CD14-positive monocyte (primary cell): ENCODE measurements around the gene SH3RF3. TPM values are rescaled to one million over a fixed set of nuclear protein-coding genes. Genes with fewer than 3 reads are reported as not detected.
A peak's percentile ranks its signal among the peaks of the same experiment; 100 is the strongest.

Source experiments
- DNase-seq, 3 donors: peaks; one replicate each; pipeline ENCODE4 v3.0.0-alpha.2; 2011 to 2022
- H2AFZ ChIP-seq: 2 replicates; pipeline ENCODE4 v1.6.0; 2012; ENCODE audit warnings: mild to moderate bottlenecking, low read depth, low read length, inconsistent platforms; ENCODE audit not compliant: insufficient read depth, poor library complexity, severe bottlenecking
- H3K27ac ChIP-seq, 2 donors: 1 replicate in 1 of 2; 2 replicates in 1 of 2; pipeline ENCODE4 v1.5.1; 2012 to 2013; ENCODE audit warnings: low read length in 2 of 2, control low read depth in 1 of 2, inconsistent platforms in 1 of 2, low read depth in 1 of 2, mild to moderate bottlenecking in 1 of 2
- H3K27me3 ChIP-seq, 2 donors: one replicate each; pipeline versions ENCODE4 v1.6.0 to v1.6.1; 2011 to 2013; ENCODE audit warnings: low read length in 2 of 2; ENCODE audit not compliant: control insufficient read depth in 2 of 2, insufficient read depth in 2 of 2
- H3K36me3 ChIP-seq, 2 donors: replicated peaks in 1 of 2; 1 replicate in 1 of 2; 2 replicates in 1 of 2; pipeline versions ENCODE4 v1.5.1 to v1.6.1; 2012 to 2013; ENCODE audit warnings: low read length in 2 of 2, control low read depth in 1 of 2, inconsistent platforms in 1 of 2, mild to moderate bottlenecking in 1 of 2; ENCODE audit not compliant: insufficient read depth in 2 of 2, control insufficient read depth in 1 of 2
- H3K4me1 ChIP-seq, 2 donors: 1 replicate in 1 of 2; 2 replicates in 1 of 2; pipeline versions ENCODE4 v1.5.1 to v1.6.1; 2012 to 2013; ENCODE audit warnings: low read length in 2 of 2, control low read depth in 1 of 2, inconsistent platforms in 1 of 2, mild to moderate bottlenecking in 1 of 2, moderate library complexity in 1 of 2; ENCODE audit not compliant: insufficient read depth in 2 of 2, control insufficient read depth in 1 of 2
- H3K4me2 ChIP-seq: replicated peaks from 2 replicates; pipeline ENCODE3; 2012; ENCODE audit warnings: low read length, moderate library complexity, mild to moderate bottlenecking; ENCODE audit not compliant: poor library complexity, severe bottlenecking; ENCODE audit errors: extremely low read depth
- H3K4me3 ChIP-seq, 3 experiments: fragments of 200-600 bp in 1 of 3; sonication (generic) in 1 of 3; replicated peaks in 1 of 3; 1 replicate in 2 of 3; 2 replicates in 1 of 3; pipeline ENCODE4 v1.5.1; 2011 to 2013; ENCODE audit warnings: low read length in 3 of 3, mild to moderate bottlenecking in 3 of 3, control low read depth in 2 of 3, low read depth in 2 of 3, inconsistent platforms in 1 of 3, moderate library complexity in 1 of 3
- H3K79me2 ChIP-seq: 2 replicates; pipeline ENCODE4 v1.6.0; 2012; ENCODE audit warnings: mild to moderate bottlenecking, control low read depth, inconsistent platforms, low read length, moderate library complexity; ENCODE audit not compliant: insufficient read depth
- H3K9ac ChIP-seq: 2 replicates; pipeline ENCODE4 v1.6.0; 2017; ENCODE audit warnings: low read length, mild to moderate bottlenecking; ENCODE audit not compliant: insufficient read depth, poor library complexity, severe bottlenecking
- H3K9me3 ChIP-seq, 2 donors: replicated peaks in 1 of 2; 1 replicate in 1 of 2; 2 replicates in 1 of 2; pipeline versions ENCODE4 v1.5.1 to v1.6.1; 2012 to 2013; ENCODE audit warnings: low read length in 2 of 2, control low read depth in 1 of 2; ENCODE audit not compliant: control insufficient read depth in 1 of 2, insufficient read depth in 1 of 2
- H4K20me1 ChIP-seq: 2 replicates; pipeline ENCODE4 v1.6.0; 2012; ENCODE audit warnings: mild to moderate bottlenecking, low read length, control low read depth, moderate library complexity; ENCODE audit not compliant: insufficient read depth
- H3K27ac Mint-ChIP-seq, 7 donors: one replicate each; pipeline ENCODE4 v1.8.0; 2020; ENCODE audit warnings: mild to moderate bottlenecking in 7 of 7, mixed read lengths in 7 of 7, moderate library complexity in 6 of 7, inconsistent platforms in 2 of 7
- H3K27me3 Mint-ChIP-seq, 3 donors: one replicate each; pipeline ENCODE4 v1.8.0; 2021 to 2022; ENCODE audit warnings: low read depth in 3 of 3, mild to moderate bottlenecking in 3 of 3, mixed read lengths in 3 of 3, moderate library complexity in 3 of 3, inconsistent platforms in 1 of 3
- H3K36me3 Mint-ChIP-seq, 2 donors: one replicate each; pipeline ENCODE4 v1.8.0; 2020; ENCODE audit warnings: mixed read lengths in 2 of 2, inconsistent platforms in 1 of 2, mild to moderate bottlenecking in 1 of 2
- H3K4me1 Mint-ChIP-seq: one replicate; pipeline ENCODE4 v1.8.0; 2020; ENCODE audit warnings: mild to moderate bottlenecking, mixed read lengths
- H3K4me3 Mint-ChIP-seq, 2 donors: one replicate each; pipeline ENCODE4 v1.8.0; 2020; ENCODE audit warnings: mild to moderate bottlenecking in 2 of 2, mixed read lengths in 2 of 2, moderate library complexity in 1 of 2
- H3K9me3 Mint-ChIP-seq, 7 donors: one replicate each; pipeline ENCODE4 v1.8.0; 2020 to 2022; ENCODE audit warnings: mixed read lengths in 7 of 7, mild to moderate bottlenecking in 6 of 7, moderate library complexity in 6 of 7, inconsistent platforms in 2 of 7
- CTCF ChIP-seq: fragments of 200-600 bp; IDR thresholded peaks from one replicate; pipeline ENCODE4 v1.8.0; 2022; ENCODE audit warnings: antibody characterized with exemption, mild to moderate bottlenecking
- WGBS: methylation state at CpG from one replicate; pipeline ENCODE4 v1.1.5; 2013; ENCODE audit warnings: missing lambda C conversion rate; ENCODE audit not compliant: insufficient coverage; 5-methylcytosine and 5-hydroxymethylcytosine counted together
- intact Hi-C, 2 donors: fragments of 100-400 bp; cut with micrococcal nuclease; formaldehyde crosslinking; loops; one replicate each; pipeline versions ENCODE4 v1.15.0 to v1.15.1; 2023
- polyA plus RNA-seq, 3 donors: library from polyadenylated mRNA; depleted of rRNA in 1 of 3; unstranded in 2 of 3; stranded (reverse) in 1 of 3; fragments of 300-500 nt in 2 of 3; fragments of >200 nt in 1 of 3; fragmentation: Illumina TruSeq in 2 of 3; gene quantifications; 1 replicate in 2 of 3; 2 replicates in 1 of 3; pipeline ENCODE4 v1.2.3, GENCODE V29; 2012 to 2021

Gene SH3RF3
- polyA plus RNA-seq, 3 donors, result 0.25 to 0.75 (median 0.34) TPM

GRCh38 chr2:109322641-109323040 lies 193.6 kb downstream of the SH3RF3 start:
- H3K4me1 Mint-ChIP-seq, result peaks cover 8% of the 10 kb centered on the region
- Histone ChIP-seq H3K4me3 (no peak overlapping the region), H3K27ac (no peak overlapping the region), H3K9me3 (no peaks in the 10 kb centered on the region), H4K20me1 (no peaks in the 10 kb centered on the region), H3K4me2 (no peak overlapping the region), H3K9ac (no peak overlapping the region), H2AFZ (no peak overlapping the region), H3K79me2 (no peaks in the 10 kb centered on the region), H3K27me3 (no peaks in the 10 kb centered on the region), H3K4me1 (no peaks in the 10 kb centered on the region), H3K36me3 (no peaks in the 10 kb centered on the region)
- H3K4me3 Mint-ChIP-seq, result no peak overlapping the region
- 100% methylated on average over 1 of the region's 1 CpG for WGBS
- DNase-seq, result no peak
- H3K9me3 Mint-ChIP-seq, result peaks cover 0 to 2% (median 0%) of the 10 kb centered on the region in 7 donors
- TF ChIP-seq CTCF, result no peak
- H3K27ac Mint-ChIP-seq, result no peak overlapping the region
- intact Hi-C loops, result no loop called here
- no peaks in the 10 kb centered on the region for H3K36me3 Mint-ChIP-seq
- peaks cover 8 to 15% (median 11%) of the 10 kb centered on the region in 3 donors for H3K27me3 Mint-ChIP-seq

GRCh38 chr2:109324861-109325260 lies 195.9 kb downstream of the SH3RF3 start:
- H3K9ac ChIP-seq, result no peak overlapping the region
- Mint-ChIP-seq H3K9me3 (peaks cover 0 to 2% (median 0%) of the 10 kb centered on the region in 7 donors), H3K27me3 (peaks cover 5 to 8% (median 5%) of the 10 kb centered on the region in 3 donors), H3K4me1 (peaks cover 8% of the 10 kb centered on the region), H3K27ac (peak overlapping the region in 1 of 7 donors; percentile 47), H3K4me3 (no peak overlapping the region), H3K36me3 (no peaks in the 10 kb centered on the region)
- no peak overlapping the region for H3K27ac ChIP-seq
- no peaks in the 10 kb centered on the region for H3K9me3 ChIP-seq
- no peak overlapping the region for H3K4me2 ChIP-seq
- no peaks in the 10 kb centered on the region for H3K79me2 ChIP-seq
- WGBS, result 17% methylated on average over 1 of the region's 6 CpGs
- no peaks in the 10 kb centered on the region for H3K36me3 ChIP-seq
- H3K27me3 ChIP-seq, result no peaks in the 10 kb centered on the region
- no peaks in the 10 kb centered on the region for H4K20me1 ChIP-seq
- intact Hi-C loops, result no loop called here
- H3K4me3 ChIP-seq, result no peak overlapping the region
- H2AFZ ChIP-seq, result no peak overlapping the region
- no peaks in the 10 kb centered on the region for H3K4me1 ChIP-seq
- TF ChIP-seq CTCF, result no peak
- DNase-seq, result no peak
